Activated naive CD8-positive, alpha-beta T cell treated with anti-CD3 and anti-CD28 coated beads, Interleukin-2, amount 50 U/mL, for 24 hours (primary cell): Measurements from ENCODE around the gene PTPRN2.

Source experiments
- ATAC-seq: fragments of 150-1000 bp; cut with Tn5 transposase; one replicate; pipeline ENCODE4 v1.10.0; 2021
- DNase-seq: peaks from one replicate; pipeline ENCODE4 v3.0.0; 2021
- H3K27ac Mint-ChIP-seq: one replicate; pipeline ENCODE4 v1.8.0; 2021; ENCODE audit warnings: mild to moderate bottlenecking, mixed read lengths
- H3K27me3 Mint-ChIP-seq: one replicate; pipeline ENCODE4 v1.8.0; 2021; ENCODE audit warnings: mixed read lengths
- H3K36me3 Mint-ChIP-seq: one replicate; pipeline ENCODE4 v1.8.0; 2021; ENCODE audit warnings: low read depth, mixed read lengths
- H3K4me1 Mint-ChIP-seq: one replicate; pipeline ENCODE4 v1.8.0; 2021; ENCODE audit warnings: mixed read lengths
- H3K4me3 Mint-ChIP-seq: one replicate; pipeline ENCODE4 v1.8.0; 2021; ENCODE audit warnings: mild to moderate bottlenecking, moderate library complexity, mixed read lengths
- H3K9me3 Mint-ChIP-seq: one replicate; pipeline ENCODE4 v1.8.0; 2021; ENCODE audit warnings: mixed read lengths

PTPRN2 gene

GRCh38 chr7:158574308-158575036, 13.2 kb downstream of the PTPRN2 start:
- H3K27me3 Mint-ChIP-seq: peaks cover 8% of the 10 kb centered on the region
- no peak overlapping the region for H3K27ac Mint-ChIP-seq
- H3K9me3 Mint-ChIP-seq: peaks cover 3% of the 10 kb centered on the region
- ATAC-seq (no peak), DNase-seq (no peak)
- H3K4me3 Mint-ChIP-seq: no peak overlapping the region
- no peaks in the 10 kb centered on the region for H3K4me1 Mint-ChIP-seq
- no peaks in the 10 kb centered on the region for H3K36me3 Mint-ChIP-seq

- no peaks in the 10 kb centered on the region for H3K4me1 Mint-ChIP-seq
- DNase-seq (no peak), ATAC-seq (no peak)
- H3K36me3 Mint-ChIP-seq: no peaks in the 10 kb centered on the region
- H3K4me3 Mint-ChIP-seq: no peak overlapping the region
- H3K9me3 Mint-ChIP-seq: no peaks in the 10 kb centered on the region
- no peak overlapping the region for H3K27ac Mint-ChIP-seq
- peaks cover 15% of the 10 kb centered on the region for H3K27me3 Mint-ChIP-seq
Measured at GRCh38 chr7:158573310-158573709, 14.3 kb downstream of the PTPRN2 start.

GRCh38 chr7:158572000-158572828, 15.4 kb downstream of the PTPRN2 start:
- Mint-ChIP-seq H3K27ac (no peak overlapping the region), H3K4me3 (no peak overlapping the region)

GRCh38 chr7:158570449-158571170, 17.0 kb downstream of the PTPRN2 start:
- no peak overlapping the region for H3K4me3 Mint-ChIP-seq
- H3K36me3 Mint-ChIP-seq: no peaks in the 10 kb centered on the region
- H3K4me1 Mint-ChIP-seq: no peaks in the 10 kb centered on the region
- peaks cover 25% of the 10 kb centered on the region for H3K27me3 Mint-ChIP-seq
- ATAC-seq (no peak), DNase-seq (no peak)
- no peaks in the 10 kb centered on the region for H3K9me3 Mint-ChIP-seq
- H3K27ac Mint-ChIP-seq: no peak overlapping the region

More at GRCh38 chr7:158572000-158572828, 15.4 kb downstream of the PTPRN2 start:
- DNase-seq (no peak), ATAC-seq (no peak)
- Mint-ChIP-seq H3K4me1 (no peaks in the 10 kb centered on the region), H3K9me3 (no peaks in the 10 kb centered on the region), H3K36me3 (no peaks in the 10 kb centered on the region), H3K27me3 (peaks cover 23% of the 10 kb centered on the region)

GRCh38 chr7:158569858-158570323, 17.7 kb downstream of the PTPRN2 start:
- peaks cover 29% of the 10 kb centered on the region for H3K27me3 Mint-ChIP-seq
- no peaks in the 10 kb centered on the region for H3K4me1 Mint-ChIP-seq
- ATAC-seq (no peak), DNase-seq (no peak)
- H3K27ac Mint-ChIP-seq: no peak overlapping the region
- H3K9me3 Mint-ChIP-seq: no peaks in the 10 kb centered on the region
- no peak overlapping the region for H3K4me3 Mint-ChIP-seq
- no peaks in the 10 kb centered on the region for H3K36me3 Mint-ChIP-seq

DNA sequence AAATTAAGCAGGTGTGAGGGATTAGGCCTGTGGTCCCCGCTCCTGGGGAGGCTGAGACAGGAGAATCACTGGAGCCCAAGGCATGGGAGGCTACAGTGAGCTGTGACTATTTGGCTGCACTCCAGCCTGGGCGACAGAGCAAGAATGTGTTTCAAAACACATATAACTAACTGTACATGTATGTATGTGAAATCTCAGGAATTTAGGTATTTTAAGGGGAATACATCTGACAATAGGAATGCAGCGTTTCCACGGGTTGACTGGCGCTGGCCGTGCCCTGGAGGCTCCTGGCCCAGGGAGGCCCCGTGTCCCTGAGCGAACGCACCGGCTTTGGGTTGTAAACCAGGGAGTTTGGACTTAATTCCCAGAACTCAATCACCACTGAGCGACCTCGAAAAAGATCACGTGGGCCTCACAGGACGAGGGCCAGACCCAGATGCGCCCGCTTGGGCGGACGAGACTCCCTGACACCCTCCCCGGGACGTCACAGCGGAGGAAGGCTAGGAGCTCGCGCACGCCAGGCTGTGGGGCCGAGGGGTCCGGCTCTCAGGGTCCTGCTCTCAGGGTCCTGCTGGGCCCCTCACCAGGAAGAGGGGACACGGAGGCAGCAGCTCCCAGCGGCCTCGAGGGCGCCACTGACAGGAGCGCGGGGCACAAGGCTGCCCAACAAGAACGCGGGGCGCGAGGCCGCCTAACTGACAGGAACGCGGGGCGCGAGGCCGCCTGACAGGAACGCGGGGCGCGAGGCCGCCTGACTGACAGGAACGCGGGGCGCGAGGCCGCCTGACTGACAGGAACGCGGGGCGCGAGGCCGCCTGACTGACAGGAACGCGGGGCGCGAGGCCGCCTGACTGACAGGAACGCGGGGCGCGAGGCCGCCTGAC, 18.4 kb downstream of the PTPRN2 start:
- Mint-ChIP-seq H3K27me3 (peaks cover 29% of the 10 kb centered on the region), H3K27ac (no peak overlapping the region), H3K9me3 (no peaks in the 10 kb centered on the region), H3K36me3 (no peaks in the 10 kb centered on the region), H3K4me3 (no peak overlapping the region), H3K4me1 (no peaks in the 10 kb centered on the region)
- no peak for ATAC-seq
- no peak for DNase-seq

DNA sequence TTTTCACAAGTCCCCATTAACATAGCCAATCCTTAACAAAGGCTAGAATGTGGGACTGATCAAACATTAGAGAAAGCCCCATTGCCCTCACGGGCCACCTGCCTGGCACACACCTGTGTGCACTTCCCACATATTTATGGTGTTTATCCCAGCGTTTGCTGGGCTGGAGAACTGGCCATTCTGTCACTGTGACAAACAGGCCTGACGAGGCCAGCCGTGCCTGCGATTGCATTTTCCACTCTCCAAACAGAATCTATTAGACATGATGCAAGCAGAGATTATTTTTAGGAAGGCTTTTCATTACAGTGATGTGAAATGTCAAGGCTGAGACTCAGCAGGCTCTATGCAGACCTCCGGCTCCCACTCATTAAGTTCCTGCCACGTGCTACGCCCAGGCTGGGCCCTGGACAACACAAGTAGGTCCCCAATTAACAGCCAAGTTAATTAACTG, 20.4 kb downstream of the PTPRN2 start:
- ATAC-seq: no peak
- no peak overlapping the region for H3K27ac Mint-ChIP-seq
- no peaks in the 10 kb centered on the region for H3K36me3 Mint-ChIP-seq
- DNase-seq: no peak
- H3K4me1 Mint-ChIP-seq: peaks cover 3% of the 10 kb centered on the region
- H3K9me3 Mint-ChIP-seq: no peaks in the 10 kb centered on the region
- no peak overlapping the region for H3K4me3 Mint-ChIP-seq
- peaks cover 31% of the 10 kb centered on the region for H3K27me3 Mint-ChIP-seq

- Mint-ChIP-seq H3K4me3 (no peak overlapping the region), H3K27ac (no peak overlapping the region), H3K27me3 (peaks cover 27% of the 10 kb centered on the region), H3K4me1 (peaks cover 3% of the 10 kb centered on the region), H3K36me3 (no peaks in the 10 kb centered on the region), H3K9me3 (no peaks in the 10 kb centered on the region)
- ATAC-seq (no peak), DNase-seq (no peak)
Measured at GRCh38 chr7:158564663-158565035, 23.0 kb downstream of the PTPRN2 start.

GRCh38 chr7:158563911-158564662, 23.5 kb downstream of the PTPRN2 start:
- Mint-ChIP-seq H3K4me1 (peaks cover 3% of the 10 kb centered on the region), H3K4me3 (no peak overlapping the region), H3K9me3 (no peaks in the 10 kb centered on the region), H3K27ac (no peak overlapping the region), H3K27me3 (peaks cover 25% of the 10 kb centered on the region), H3K36me3 (no peaks in the 10 kb centered on the region)
- DNase-seq (no peak), ATAC-seq (peak; percentile 79)

DNA sequence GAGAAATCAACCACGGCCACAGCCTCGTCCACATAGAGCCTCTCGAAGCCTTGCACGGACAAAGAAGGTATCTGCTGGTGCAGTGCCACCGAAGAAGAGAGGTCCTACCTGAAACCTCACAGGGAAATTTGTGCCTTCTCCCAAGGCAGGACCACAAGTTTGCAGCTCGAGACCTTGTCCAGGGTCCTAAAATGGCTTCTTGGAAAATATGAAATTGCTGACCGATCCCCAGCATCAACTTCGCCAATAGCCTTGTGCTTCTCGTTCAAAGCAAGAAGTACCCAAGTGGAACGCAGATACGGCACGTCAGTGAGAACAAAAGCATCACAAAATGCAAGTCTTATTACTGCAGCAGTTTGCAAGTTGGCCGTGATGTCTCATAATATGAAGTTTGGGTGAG, 24.6 kb downstream of the PTPRN2 start:
- Mint-ChIP-seq H3K27me3 (peaks cover 21% of the 10 kb centered on the region), H3K4me1 (peaks cover 3% of the 10 kb centered on the region), H3K36me3 (no peaks in the 10 kb centered on the region), H3K4me3 (no peak overlapping the region), H3K27ac (no peak overlapping the region), H3K9me3 (no peaks in the 10 kb centered on the region)
- DNase-seq: no peak
- no peak for ATAC-seq

DNA sequence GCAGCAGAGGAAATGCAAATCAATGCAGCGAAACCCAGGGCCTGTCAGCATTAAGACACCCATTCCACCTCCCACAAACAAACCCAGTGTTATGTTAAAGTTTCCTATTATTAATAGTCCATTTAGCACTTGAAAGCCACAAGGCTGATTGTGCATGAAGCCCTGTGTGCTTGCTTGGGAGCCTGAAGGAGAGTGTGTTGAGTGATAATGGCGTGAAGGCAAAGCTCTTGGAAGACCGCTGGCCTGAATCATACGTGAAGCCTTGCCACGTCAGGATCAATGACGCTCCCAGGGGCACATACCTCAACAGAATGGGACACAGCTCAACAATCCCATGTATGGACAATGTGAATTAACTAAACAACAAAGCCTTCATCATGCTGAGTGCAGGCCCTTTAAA, 25.1 kb downstream of the PTPRN2 start:
- Mint-ChIP-seq H3K36me3 (no peaks in the 10 kb centered on the region), H3K9me3 (no peaks in the 10 kb centered on the region), H3K27me3 (peaks cover 16% of the 10 kb centered on the region), H3K27ac (no peak overlapping the region), H3K4me1 (peaks cover 3% of the 10 kb centered on the region), H3K4me3 (no peak overlapping the region)
- ATAC-seq: no peak
- no peak for DNase-seq

- Mint-ChIP-seq H3K9me3 (no peaks in the 10 kb centered on the region), H3K4me3 (no peak overlapping the region), H3K27ac (no peak overlapping the region), H3K27me3 (peaks cover 11% of the 10 kb centered on the region), H3K4me1 (peaks cover 3% of the 10 kb centered on the region), H3K36me3 (no peaks in the 10 kb centered on the region)
- ATAC-seq: no peak
- DNase-seq: no peak
Measured at GRCh38 chr7:158561659-158562058, 26.0 kb downstream of the PTPRN2 start.

- H3K27ac Mint-ChIP-seq: no peak overlapping the region
- H3K9me3 Mint-ChIP-seq: peaks cover 4% of the 10 kb centered on the region
- H3K27me3 Mint-ChIP-seq: peaks cover 10% of the 10 kb centered on the region
Measured at GRCh38 chr7:158560386-158560785, 27.2 kb downstream of the PTPRN2 start.

More at GRCh38 chr7:158560386-158560785, 27.2 kb downstream of the PTPRN2 start:
- no peak for ATAC-seq
- Mint-ChIP-seq H3K4me3 (no peak overlapping the region), H3K4me1 (peaks cover 3% of the 10 kb centered on the region), H3K36me3 (no peaks in the 10 kb centered on the region)
- DNase-seq: no peak
